OCI-M1 (cell line): ENCODE results near the gene MINDY4.

ENCODE experiments used
- DNase-seq: peaks from one replicate; lab custom pipeline; 2025; lab: John Stamatoyannopoulos, UW

Gene MINDY4

DNA sequence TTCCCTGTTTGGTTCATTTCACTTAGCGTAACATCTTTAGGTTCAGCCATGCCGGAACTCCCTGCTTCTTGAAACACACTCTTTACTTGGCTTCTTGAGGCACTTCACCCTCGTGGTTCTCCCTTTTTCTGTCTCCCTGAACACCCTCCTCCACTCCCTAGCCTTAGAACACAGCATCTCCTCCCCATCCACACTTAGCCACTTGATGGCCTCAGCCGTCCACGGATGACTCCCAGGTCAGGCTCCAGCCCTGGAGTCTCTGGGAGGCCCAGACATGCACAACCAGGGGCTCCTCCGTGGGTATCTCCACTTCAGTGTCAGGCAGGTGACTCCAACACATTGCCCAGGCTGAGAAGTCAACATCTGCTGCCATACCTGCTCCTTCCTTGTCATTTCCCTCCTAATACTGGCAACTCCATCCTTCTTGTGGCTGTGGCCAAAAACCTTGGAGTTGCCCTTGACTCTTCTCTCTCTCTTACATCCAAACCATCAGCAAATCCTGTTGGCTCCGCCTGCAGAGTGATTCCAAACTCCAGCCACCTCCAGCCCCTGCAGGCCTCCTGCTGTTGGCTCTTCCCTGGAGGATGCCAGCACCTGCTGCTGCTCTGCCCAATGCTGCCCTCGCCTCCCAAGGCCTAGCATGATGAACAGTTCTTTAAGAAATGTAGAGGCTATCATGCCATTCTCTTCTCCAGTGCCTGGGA, 27.7 kb upstream of the MINDY4 start:
- DNase-seq, result peak; percentile 74

DNA sequence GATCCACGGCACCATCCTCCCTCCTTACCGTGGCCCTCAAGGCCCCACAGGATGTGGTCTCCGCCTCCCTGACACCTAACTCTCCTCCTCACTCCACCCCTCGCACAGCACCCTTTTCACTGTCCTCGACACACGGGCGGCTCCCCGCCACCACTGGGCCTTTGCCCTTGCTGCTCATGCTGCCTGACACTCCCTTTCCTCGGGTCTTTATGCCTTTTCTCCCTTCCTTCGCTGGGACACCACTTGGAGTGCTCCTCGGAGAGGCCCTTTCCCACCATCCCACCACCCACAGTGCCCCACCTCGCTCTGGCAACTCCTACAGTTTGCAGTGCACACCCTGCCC, 27.2 kb upstream of the MINDY4 start:
- no peak for DNase-seq

DNA sequence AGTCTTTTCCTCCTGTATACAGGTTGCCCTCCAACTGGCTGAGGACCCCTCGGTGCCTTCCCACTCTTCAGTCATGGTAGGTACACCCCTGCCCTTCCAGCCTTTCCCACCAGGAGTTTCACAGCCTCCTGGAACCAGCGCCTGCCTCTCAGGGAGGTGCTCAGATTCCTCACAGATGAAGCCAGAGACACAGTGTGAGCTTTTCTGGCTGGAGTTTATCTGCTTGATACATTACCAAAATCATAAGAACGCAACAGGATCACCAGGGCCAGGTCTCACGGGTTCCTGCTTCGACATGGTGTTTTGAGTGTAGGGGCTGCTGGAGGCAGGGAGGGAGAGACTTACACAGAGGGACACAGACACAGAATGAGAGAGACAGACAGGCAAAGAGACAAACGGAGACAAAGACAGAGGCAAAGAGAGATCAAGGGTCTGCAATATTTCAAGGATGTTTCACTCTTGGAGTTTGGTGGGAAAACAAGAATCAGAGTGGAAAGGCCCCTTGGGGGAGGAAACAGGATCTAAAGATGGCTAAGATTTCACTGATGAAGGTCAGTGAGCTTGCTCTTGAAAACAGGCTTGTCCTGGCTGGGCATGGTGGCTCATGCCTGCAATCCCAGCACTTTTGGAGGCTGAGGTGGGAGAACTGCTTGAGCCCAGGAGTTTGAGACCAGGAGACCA, 25.8 kb upstream of the MINDY4 start:
- DNase-seq, result no peak

DNA sequence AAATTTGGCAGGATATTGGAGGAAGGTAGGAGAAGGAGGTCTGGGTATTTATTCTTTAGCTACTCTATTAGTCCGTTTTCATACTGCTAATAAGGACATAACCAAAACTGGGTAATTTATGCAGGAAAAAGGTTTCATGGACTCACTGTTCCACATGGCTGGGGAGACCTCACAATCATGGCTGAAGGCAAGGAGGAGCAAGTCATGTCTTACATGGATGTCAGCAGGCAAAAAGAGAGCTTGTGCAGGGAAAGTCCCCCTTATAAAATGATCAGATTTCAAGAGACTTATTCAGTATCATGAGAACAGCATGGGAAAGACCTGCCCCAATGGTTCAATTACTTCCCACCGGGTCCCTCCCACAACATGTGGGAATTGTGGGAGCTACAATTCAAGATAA, 21.2 kb upstream of the MINDY4 start:
- DNase-seq, result no peak

DNA sequence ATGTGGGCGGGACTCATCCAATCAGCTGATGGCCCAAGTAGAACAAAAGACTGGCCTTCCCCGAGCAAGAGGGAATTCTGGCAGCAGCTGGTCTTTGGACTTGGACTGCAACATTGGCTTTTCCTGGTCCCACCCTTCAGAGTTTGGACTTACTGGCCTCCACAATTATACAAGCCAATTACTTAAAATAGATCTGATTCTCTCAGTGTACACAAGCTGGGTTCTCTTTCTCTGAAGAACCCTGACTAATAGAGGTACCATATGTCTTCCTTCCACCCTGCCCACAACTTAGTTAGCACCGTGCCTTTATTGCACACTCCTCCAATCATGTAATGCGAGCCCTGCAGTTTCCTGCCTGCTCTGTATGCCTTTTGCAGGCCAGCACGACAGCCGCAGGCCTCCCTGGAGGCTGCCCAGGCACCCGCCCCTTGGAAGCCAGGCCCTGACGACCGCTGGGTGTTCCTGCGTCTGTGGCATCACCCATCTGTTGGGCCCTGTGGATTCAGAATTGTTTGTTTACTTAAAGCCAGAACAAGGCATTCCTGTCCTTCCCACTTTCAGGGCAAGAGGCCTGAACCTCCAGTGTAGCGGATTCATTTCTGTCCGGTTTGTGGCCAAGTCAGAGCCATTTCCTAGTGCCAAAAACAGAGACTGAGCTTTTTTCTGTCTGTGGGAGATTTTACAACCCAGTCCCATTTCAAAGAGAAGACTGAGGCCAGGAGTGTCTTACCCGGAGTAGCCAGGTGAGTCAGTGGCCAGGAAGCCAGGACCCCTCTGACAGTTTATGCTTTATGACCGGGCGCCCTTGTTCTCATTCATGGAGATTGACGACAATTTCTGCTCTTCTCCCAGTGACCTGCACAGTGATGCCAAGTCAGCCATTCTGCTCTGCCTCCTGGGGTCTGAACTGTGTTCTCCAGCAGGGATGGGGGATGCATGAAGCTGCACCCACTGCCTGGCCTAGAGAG, 20.2 kb upstream of the MINDY4 start:
- DNase-seq, result no peak

DNA sequence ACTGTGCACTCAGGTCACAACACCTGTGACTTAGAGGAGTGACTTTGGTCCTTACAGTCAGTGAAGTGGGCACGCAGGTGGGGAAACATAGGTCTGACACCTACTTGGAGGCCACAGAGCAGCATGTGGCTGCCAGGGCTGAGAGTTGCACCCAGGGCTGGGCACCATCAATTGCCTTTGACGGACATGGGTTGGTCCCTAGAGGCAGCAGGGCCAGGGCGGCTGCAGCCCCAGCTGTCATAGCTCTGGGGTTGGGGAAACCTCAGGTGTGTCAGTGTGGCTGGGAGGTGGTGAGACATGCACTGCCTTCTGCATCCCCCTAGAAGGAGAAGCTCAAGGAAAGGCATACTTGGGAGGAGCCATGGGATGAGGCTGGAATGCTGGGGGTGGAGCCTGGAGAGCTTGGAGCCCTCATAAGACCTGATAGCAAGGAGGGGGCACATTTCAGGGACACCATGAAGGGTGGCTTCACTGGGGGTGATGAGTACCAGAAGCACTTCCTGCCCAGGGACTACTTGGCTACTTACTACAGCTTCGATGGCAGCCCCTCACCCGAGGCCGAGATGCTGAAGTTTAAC, 19.4 kb upstream of the MINDY4 start, which contains the start of gene INMT:
Gene INMT, plus strand, starts transcription at position 440 of the 578 bp plus-strand sequence. Its CDS starts 16 bp downstream, at position 456.
- DNase-seq, result no peak

DNA sequence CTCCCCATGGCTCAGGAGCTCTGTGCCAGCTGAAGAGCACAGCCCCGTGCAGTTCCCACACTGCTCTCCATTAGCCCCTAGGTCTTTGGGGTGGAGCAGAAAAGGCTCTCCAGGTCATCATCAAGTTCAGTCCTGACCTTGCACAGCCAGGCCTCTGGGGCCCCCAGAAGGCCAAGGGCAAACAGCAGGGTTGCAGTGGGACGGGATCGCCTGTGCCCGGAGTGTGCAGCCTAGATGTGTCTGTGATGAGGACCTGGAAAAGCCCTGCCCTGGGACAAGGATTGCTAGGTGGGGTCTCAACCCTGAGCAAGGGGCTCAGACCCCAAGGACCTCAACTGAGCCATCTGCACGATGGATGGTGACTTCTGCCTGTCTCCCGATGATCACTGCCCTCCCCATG, 18.7 kb upstream of the MINDY4 start:
- DNase-seq, result no peak

DNA sequence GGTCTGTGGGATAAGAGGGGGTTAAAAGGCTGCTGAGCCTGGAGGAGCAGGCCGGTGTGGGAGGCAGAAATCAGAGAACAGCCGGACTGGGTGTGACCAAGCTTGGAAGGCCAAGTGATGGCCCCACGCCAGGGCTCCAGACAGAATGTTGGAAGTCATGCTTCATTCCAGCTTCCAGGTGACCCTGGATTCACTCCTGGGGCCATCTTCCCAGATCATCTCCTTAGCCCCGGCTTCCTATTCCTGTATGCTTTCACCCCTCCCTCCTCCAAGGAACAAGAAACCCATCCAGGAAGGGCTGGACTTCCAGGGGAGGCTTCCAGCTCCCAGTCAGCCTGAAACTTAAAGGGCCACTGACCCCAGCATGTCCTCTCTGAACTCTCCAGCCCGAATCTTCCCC, 18.2 kb upstream of the MINDY4 start:
- DNase-seq, result no peak

DNA sequence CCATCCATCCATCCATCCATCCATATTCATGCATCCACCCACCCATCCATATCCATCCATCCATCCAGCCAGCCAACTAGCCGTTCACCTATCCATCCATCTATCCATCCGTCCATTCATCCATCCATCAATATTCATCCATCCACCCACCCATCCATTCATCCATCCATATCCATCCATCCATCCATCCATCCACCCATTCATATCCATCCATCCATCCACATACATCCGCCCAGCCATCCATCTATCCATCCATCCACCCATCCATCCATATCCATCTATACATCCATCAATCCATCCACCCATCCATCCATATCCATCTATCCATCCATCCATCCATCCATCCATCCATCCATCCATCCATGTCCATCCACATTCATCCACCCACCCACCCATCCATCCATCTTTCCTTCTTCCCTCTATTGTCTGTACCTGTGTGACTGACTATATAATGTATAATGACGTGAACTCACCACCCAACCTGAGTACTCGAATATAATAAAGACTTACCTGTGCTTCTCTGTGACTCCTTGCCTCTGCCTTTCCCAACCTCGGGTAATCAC, 16.8 kb upstream of the MINDY4 start:
- no peak for DNase-seq

DNA sequence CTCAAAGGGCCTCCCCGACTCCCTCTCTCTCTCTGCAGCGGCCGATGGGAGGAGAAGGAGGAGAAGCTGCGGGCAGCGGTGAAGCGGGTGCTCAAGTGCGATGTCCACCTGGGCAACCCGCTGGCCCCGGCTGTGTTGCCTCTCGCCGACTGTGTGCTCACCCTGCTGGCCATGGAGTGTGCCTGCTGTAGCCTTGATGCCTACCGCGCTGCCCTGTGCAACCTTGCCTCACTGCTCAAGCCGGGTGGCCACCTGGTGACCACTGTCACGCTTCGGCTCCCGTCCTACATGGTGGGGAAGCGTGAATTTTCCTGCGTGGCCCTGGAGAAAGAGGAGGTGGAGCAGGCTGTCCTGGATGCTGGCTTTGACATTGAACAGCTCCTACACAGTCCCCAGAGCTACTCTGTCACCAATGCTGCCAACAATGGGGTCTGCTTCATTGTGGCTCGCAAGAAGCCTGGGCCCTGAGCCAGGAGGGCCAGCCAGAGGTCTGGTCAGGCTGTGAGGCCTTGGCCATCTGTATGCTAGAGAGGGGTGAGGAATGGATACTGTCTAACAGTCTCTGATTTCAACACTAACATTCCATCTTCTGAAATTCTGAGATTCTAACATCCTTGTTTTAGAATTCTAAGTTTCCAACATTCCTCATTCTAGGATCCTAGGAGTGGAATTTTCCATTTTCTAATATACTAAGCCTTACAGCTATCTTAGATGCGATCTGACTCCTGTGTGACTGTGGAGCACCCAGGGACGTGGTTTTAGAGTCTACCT, 15.6 kb upstream of the MINDY4 start:
- DNase-seq, result no peak

DNA sequence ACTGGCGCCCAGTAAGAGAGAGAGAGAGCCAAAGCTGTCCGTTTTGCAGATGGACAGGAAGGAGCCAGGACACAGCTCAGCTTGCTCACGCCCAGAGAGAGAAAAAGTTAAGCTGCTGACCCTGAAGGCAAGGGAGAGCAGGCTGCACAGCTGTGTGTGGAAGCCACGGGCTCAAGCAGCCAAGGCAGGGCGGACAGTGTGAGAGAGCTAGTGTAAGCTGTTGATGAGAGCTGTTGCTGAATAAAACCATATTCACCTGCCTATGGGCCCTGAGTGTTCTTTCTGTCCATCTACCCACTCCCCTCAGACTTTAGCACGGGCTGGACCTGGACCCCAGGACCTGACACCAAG, 13.9 kb upstream of the MINDY4 start:
- DNase-seq, result no peak

DNA sequence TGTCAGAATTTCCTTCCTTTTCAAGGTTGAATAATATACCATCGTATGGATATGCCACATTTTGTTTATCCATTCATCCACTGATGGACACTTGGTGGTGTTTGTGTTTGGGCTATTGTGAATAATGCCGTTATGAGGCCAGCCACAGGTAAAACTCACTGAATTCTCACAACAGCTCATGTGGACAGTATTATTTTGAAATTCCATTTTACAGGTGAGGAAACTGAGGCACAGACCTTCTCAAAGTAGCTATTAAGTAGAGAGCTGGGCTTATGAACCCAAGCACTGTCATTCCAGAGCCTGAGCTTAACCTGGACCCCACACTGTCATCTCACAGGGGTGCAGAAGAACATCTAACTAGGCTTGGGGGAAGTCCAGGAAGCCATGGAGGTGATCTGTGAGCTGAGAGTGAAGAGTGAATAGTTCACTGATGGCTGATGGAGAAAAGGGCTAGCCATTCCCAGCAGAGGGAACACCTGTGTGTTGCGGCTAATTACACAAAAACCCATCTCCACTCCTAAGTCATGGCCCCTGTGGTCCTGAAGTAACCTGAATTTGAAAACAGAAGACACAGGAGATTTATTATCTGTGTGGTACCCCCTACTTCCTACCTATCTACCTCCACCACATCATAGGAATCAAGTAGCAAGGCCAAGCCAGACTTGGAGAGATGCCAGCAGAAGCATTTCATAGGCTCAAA, 10.6 kb upstream of the MINDY4 start:
- no peak for DNase-seq

DNA sequence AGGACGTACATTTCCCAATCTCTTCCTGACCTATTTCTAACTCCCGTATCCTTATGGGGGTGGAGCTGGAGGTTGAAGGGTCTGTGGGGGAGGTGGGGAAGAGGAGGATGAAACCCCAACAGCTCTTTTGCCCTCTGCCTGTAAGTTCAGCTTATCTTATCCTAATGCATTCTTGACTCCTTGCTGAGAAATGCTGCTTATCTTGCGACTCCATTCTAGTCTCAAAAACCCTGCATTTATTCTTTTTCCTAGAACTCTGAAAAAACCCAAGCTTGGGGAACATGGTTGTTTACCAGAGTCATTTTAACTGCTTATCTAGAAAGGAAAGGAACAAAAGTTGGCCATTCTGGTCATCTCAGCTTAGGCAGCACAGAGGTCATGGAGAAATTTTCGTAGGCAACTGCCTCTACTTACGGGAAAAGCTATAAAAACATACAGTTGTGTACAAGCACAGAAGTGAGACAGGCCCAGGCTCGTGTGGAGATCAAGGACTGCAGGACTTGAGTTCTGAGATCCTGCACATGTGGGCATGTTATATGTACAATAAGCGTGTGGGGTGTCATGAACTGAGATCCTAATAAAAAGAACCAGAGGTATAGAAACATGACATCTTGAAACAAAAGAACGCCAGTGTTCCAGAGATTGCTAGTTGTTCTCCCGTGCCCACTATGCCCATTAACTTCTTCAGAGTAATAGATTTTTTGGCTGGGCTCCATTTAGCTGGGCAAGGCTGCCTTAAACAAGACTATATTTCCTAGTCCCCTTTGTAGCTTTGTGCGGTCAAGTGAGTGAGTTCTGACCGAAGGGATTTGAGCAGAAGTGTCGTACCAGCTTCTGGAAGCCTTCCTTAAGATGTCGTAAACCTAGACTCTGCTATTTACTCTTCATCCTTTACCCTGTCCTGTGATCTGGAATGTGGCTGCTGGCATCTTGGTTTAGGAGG, 9.7 kb upstream of the MINDY4 start:
- DNase-seq, result peak; percentile 95

DNA sequence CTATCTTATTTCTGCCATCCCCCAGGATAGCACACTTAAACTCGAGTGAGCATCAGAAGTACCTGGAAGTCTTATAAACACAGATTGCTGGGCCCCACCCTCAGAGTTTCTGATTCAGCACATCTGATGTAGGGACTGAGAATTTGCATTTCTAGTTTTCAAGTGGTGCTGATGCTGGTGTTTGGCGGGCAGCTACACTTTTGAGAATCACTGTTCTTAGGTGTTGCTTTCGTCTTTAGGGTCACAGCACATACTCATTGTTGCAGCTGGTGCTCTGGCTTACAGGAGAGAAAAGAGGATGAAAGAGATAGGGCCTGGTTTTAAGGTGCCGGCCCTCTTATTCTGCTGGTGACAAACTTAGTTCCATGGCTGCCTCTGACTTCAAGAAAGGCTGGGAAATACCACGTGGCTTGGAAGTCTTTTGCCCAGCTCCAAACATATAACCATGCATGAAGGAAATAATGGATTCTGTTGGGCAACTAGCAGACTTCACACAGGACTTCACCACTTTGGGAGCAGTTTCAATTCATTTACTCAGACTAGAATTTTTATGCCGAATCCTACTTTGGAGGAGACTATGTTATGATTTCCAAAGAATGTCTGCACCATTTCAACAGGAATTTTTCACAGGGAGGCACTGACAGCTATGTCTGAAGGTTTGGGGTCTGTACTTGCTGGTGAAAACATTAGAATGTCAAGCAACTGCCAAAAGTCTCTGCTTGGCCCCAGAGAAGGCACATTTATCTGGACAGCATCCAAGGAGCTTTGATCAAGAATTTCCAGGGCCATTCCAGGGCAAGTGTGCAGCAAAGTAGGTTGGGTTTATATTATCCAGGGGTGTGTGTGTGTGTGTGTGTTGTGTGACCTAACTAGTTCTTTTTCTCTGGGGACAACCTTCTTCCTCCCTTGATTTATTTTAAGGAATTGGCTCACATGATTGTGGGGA, 6.9 kb upstream of the MINDY4 start:
- no peak for DNase-seq

DNA sequence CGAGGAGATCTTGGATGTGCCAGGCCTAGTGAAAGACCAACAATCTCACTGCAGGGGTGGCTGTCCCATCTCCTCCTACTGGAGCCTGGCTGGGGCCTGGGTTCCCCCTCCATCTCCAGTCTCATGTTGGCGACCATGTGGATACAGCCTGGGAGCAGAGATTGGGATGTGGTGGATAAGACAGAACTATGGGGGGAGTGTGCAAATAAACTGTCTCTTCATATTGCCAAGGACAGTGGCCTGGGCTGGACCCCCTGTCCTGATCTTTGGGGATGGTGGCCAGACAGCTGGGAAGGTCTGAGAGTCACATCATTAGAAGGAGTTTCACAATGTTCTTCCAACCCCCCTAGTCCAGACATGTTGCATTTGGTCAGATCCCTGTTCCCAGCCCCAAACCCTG, 5.8 kb upstream of the MINDY4 start:
- no peak for DNase-seq

DNA sequence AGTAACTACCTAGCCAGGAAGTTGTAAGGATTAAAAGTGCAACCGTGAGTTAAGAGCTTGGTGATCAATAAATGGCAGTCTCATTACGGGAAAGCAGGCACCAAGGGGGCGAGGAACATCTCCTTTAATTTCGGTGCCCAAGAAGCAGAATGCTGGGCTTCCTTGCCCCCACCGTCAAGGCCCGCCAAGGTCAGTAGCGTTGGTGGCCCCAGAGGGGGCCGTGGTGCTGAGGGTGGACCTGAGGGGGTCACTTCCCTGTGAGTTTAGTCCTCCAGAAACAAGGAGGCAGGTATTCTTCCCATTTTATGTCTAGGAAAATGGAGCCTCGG, 408 bp upstream of the MINDY4 start:
- no peak for DNase-seq

DNA sequence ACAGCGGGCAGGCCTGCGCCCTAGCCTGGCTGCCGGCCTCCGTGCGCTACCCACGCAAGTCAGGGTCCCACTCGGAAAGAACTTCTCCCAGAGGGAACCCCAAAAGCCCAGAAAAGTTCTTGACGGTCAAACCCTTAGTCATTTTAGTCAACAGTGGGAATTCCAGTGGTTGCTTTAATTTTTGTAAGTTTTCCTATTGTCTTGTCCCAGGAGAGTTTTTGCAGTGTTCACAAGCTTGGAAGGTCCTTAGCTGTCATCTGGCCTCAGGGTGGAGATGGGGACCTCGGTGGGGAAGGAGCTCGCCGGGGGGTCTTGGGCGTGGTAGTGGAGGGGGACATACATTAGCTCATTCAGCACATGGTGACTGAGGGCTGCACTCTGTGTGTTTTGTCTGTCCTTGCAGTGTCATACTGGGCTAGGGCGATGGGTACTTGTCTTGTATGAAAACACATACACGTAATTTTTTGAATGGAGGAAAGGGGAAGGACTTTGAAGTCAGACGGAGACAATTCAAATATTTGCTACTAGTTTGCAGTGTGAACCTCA, 736 bp downstream of the MINDY4 start:
- peak; percentile 37 for DNase-seq

DNA sequence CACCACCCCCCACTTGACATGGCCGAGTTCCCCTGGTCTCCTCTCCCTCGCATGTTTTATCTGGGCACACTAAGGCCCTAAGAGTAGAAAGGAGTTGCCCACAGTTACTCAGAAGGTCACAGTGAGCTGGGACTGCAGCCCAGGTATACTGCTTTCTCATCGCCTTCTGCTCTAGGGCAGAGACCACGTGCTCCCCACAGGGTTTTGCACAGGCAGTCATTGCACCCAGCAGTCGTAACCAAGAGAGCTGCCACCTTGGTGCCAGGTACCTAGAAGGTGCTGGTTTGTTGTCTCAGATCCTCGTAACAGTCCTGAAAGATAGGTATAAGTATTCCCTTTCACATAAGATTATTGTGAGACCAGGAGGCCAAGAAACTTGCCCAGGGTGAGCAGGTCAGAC, 1.8 kb downstream of the MINDY4 start:
- no peak for DNase-seq
